NOMO-1 treated with DMSO at 0.1 percent for 48 hours (cell line): ENCODE results near the gene SVOPL.

Experiments used
- DNase-seq: peaks from one replicate; lab custom pipeline; 2025; ENCODE audit not compliant: unreplicated experiment; lab: John Stamatoyannopoulos, UW

Gene SVOPL

GRCh38 chr7:138610671-138611170, 90.4 kb downstream of the SVOPL start:
- no peak for DNase-seq

GRCh38 chr7:138608275-138608674, 92.9 kb downstream of the SVOPL start:
- DNase-seq = no peak

- DNase-seq = no peak
These were observed 93.7 kb downstream of the SVOPL start for GRCh38 chr7:138607216-138608126.

GRCh38 chr7:138606236-138606635, 94.9 kb downstream of the SVOPL start:
- peak; percentile 29 for DNase-seq

DNA sequence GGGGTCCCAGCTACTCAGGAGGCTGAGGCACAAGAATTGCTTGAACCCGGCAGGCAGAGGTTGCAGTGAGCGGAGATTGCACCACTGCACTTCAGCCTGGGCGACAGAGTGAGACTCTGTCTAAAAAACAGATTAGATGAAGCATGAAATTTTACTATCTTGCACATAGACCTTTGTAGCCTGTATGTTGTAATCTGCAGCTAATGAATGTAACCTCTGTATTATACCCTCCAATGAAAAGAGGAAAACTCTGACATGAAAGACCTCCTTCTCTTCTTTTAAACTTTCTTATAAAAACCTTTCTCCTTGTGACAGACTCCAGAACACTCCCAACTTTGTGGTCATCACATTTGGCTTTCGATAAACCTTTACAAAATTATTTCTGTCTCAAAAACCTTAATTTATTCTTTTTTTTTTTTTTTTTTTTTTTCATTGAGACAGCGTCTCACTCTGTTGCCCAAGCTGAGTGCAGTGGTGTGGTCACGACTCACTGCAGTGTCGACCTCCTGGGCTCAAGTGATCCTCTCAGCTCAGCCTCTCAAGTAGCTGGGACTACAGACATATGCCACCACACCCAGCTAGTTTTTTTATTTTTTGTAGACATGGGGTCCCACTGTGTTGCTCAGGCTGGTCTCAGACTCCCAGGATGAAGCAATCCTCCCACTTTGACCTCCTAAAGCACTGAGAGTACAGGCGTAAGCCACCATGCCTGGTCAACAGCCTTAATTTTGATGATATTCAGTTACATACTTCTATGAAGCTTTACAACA, 97.4 kb downstream of the SVOPL start:
- DNase-seq = peak; percentile 1

DNA sequence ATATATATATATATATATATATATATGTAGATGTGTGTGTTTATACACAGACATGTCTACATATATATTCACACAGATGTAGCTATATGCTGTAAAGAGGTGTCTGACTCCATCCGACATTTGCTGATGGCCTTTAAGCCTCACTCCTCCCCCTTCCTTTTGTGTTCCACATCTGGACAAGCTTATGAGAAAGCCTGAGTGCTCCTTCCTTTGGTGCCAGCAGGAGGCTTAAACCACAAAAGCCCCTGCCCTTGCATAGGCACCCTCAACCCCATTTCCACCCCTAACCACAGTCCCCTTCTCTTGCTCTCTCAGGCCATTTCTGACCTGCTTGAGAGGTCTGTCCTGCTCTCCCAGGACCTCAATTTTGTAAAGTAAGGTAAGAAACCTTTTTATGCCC, 98.7 kb downstream of the SVOPL start:
- no peak for DNase-seq

DNA sequence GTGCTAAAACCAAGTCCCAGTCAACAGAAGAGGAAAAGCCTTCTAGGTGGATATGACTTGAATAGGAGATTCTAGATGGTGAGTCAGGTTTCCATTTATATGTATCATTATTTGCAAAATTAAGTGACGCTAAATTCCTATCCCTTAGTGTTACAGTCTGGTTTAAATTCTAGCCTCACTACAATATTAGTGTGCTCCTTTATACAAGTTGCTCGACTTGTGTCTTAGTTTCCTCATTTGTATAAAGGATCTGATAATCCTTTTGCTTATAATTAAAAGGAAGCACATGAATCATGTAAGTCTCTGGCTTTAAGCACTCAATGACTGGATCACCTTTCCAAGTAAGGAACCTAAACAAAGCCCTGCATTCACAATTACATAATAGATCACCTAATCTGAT, 105.7 kb downstream of the SVOPL start:
- no peak for DNase-seq

GRCh38 chr7:138590154-138590553, 111.0 kb downstream of the SVOPL start:
- no peak for DNase-seq

- DNase-seq = no peak
These were observed 112.2 kb downstream of the SVOPL start for GRCh38 chr7:138588986-138589385.

DNA sequence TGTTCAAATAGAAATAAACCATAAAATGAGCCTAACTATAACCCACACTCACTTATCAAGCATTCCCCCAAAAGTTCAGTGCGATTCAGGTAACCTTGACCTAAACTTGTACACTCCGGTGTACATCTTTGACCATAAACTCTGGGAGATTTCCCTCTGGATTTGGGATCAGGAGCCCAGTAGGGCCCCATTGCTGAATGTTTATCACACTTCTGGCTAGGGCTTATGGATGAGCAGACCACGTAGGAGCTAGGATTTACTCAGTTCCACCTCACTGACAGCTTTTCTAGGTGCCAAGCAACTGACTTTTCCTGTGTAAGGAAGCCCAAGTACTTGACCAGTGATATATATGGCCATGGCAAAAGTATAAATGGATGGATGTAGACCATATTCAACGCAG, 113.7 kb downstream of the SVOPL start:
- no peak for DNase-seq

- no peak for DNase-seq
These were observed 115.7 kb downstream of the SVOPL start for GRCh38 chr7:138585283-138585993.

DNA sequence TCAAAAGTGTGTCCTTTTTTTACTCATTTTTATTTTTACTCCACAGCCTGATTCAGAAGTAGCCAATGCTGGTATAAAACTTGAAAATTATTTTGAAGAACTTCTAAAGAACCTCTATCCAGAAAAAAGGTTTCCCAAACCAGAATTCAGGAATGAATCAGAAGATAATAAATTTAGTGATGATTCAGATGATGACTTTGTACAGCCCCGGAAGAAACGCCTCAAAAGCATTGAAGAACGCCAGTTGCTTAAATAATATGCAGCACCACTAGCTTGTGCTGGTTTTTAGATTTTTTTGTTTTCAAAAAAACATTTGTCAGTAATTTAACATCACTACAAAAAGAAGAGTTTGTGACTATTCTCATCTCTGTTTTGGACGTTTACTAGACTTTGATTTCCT, 116.5 kb downstream of the SVOPL start:
- no peak for DNase-seq

- DNase-seq = no peak
These were observed 116.9 kb downstream of the SVOPL start for GRCh38 chr7:138584283-138584682.

DNA sequence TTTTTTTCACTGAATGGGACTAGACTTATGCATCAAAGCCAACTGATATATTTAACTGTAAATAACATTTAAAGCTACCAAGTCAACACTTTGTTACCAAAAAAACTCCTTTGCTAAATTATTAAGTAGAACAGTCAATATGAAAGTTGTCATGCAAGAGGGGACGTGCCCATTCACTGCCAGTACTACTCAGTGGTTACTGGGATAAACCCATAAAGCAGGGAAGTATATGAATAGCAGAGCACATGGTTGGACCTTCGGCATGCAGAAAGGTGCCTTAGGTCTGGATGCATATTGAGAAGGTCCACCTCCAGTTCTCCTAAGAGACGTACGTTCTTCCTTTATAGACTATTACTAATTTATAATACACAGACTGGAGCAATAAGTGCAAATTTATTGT, 120.1 kb downstream of the SVOPL start:
- DNase-seq = no peak

DNA sequence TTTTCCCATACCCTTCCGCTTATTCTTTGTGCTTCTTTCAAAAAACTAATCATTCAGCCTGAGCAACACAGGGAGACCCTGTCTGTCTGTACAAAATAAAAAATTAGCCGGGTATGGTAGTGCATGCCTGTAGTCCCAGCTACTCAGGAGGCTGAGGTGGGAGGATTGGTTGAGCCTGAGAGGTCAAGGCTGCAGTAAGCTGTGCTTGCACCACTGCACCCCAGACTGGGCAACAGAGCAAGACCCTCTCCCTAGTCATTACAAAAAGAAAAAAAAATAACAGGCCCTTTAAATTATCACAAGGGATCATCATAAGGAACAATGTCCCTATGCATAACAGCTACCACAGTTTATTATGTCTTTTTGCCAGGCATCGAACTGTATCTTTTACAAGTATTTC, 121.5 kb downstream of the SVOPL start:
- DNase-seq = no peak

DNA sequence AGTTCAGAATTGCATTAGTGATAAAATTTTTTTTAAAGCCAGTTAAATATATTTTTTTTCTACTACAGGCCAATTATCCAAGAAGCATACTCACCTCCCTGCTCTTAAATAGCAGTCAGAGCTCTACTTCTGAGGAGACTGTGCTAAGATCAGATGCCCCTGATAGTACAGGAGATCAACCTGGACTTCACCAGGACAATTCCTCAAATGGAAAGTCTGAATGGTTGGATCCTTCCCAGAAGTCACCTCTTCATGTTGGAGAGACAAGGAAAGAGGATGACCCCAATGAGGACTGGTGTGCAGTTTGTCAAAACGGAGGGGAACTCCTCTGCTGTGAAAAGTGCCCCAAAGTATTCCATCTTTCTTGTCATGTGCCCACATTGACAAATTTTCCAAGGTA, 122.0 kb downstream of the SVOPL start:
- no peak for DNase-seq

DNA sequence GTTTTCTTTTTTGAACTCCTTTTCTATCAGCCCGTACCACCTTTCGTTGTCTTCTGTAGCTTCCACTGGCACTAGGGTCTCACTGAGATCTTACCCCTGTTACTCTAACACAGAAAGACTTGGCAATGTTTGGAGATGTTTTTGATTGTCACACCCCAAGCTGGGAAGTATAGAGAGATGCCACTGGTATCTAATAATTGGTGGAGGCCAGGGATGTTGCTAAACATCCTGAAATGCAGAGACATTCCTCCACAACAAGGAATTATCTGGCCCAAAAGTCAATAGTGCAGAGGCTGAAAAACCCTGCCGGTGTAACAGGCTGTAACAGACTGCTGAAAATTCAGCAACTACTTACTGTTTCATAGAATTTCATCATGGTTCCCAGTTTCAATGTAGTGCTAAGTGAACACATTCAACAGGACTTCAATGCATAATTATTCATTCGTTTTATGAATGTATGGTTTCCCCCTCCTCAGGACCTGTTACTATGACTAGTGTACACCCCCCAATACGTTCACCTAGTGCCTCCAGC, 125.2 kb downstream of the SVOPL start:
- no peak for DNase-seq

DNA sequence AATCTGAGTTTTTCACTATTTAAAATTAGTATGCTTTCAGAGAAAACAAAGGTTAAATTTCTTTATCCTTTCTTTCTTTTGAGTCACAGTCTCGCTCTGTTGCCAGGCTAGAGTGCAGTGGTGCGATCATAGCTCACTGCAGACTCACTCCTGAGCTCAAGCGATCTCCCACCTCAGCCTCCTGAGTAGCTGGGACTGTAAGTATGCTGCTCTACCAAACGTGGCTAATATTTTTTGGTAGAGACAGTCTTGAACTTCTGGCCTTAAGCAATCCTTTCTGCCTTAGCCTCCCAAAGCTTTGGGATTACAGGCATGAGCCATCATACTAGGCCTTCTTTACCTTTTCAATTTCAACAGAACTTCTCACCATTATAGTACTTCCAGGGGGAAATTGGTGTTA, 127.4 kb downstream of the SVOPL start:
- DNase-seq = no peak

DNA sequence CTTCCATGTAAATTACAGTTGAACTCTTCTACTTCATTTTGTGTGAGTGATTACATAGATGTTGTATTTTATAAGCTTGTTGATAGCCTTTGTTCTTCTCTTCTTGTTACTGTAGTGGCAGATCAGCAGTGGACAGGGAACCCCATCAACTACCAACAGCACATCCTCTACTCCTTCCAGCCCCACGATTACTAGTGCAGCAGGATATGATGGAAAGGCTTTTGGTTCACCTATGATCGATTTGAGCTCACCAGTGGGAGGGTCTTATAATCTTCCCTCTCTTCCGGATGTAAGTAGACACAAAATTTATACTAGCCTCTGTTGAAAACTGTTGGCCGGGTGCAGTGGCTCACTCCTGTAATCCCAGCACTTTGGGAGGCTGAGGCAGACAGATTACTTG, 130.4 kb downstream of the SVOPL start:
- no peak for DNase-seq

- DNase-seq = no peak
These were observed 131.7 kb downstream of the SVOPL start for GRCh38 chr7:138569418-138569817.

GRCh38 chr7:138568655-138569054, 132.5 kb downstream of the SVOPL start:
- DNase-seq = no peak
